Fibroblast of mammary gland (primary cell): ENCODE measurements around the gene KHK.

Source experiments
- DNase-seq: peaks from one replicate; pipeline ENCODE4 v3.0.0-alpha.2; 2010; ENCODE audit warnings: low read depth
- H3K4me3 ChIP-seq: 2 replicates; pipeline ENCODE4 v1.5.1; 2011; ENCODE audit warnings: low read depth, mild to moderate bottlenecking, low read length, moderate library complexity; ENCODE audit not compliant: control insufficient read depth
- TF ChIP-seq, protein P1 (sequence below): conservative IDR thresholded peaks from 2 replicates; pipeline ENCODE4 v1.5.1; 2011; ENCODE audit warnings: low read depth, low read length, inconsistent platforms; ENCODE audit not compliant: control insufficient read depth, insufficient read depth

KHK gene

DNA sequence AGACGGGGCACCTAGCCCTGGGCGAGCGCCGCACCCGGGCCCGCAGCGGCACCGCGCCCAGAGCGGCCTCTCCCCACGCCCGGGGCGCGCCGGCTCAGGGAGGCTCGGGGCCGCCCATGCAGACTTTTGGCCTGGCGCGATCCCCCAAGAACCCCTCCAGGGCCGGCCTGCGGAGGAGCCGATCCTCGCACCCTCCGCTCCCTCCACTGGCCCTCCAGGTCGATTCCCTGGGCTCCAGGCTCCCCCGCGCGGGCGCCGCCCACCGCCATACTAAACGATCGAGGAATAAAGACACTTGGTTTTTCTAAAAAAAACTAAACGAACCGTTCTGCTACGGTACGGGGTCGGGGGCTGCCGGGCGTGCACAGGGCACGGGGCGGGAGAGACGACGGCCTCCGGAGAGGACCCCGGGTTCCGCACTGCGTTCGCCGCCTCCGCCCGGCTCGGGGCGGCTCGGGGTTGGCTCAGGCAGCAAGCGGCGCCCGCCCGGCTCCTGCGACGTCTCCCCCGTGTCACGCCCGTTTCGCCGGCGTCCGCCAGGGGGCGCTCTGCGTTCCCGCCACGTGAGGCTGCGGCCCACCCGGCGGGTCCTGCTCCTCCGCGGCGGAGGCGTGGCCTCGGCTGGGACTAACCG, 365 bp upstream of the KHK start:
- TF ChIP-seq, protein P1, sequence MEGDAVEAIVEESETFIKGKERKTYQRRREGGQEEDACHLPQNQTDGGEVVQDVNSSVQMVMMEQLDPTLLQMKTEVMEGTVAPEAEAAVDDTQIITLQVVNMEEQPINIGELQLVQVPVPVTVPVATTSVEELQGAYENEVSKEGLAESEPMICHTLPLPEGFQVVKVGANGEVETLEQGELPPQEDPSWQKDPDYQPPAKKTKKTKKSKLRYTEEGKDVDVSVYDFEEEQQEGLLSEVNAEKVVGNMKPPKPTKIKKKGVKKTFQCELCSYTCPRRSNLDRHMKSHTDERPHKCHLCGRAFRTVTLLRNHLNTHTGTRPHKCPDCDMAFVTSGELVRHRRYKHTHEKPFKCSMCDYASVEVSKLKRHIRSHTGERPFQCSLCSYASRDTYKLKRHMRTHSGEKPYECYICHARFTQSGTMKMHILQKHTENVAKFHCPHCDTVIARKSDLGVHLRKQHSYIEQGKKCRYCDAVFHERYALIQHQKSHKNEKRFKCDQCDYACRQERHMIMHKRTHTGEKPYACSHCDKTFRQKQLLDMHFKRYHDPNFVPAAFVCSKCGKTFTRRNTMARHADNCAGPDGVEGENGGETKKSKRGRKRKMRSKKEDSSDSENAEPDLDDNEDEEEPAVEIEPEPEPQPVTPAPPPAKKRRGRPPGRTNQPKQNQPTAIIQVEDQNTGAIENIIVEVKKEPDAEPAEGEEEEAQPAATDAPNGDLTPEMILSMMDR: peak; percentile 42
- DNase-seq: peak; percentile 85
- peak overlapping the region; percentile 43 for H3K4me3 ChIP-seq

DNA sequence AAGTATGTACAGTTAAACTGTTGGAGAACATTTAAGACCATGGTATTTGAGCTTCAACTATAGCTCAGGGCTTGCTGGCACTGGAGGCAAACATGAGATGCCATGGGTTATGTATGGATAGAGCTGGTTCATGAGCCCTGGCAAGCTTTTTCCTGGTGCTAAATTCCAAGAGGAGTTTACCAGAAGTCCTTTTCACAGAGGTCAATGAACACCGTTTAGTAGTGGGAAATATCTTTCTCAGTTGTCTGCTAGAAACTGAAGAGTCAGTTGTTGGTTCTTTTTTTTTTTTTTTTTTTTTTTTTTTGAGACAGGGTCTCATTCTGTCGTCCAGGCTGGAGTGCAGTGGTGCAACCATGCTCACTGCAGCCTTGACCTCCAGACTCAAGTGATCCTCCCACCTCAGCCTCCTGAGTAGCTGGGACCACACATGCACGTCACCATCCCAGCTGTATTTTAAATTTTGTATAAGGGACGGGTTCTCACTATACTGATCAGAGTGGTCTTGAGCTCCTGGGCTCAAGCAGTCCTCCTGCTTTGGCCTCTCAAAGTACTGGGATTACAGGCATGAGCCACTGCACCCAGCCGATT, 1.3 kb downstream of the KHK start:
- DNase-seq: no peak
- H3K4me3 ChIP-seq: no peak overlapping the region
- TF ChIP-seq, protein P1: no peak

DNA sequence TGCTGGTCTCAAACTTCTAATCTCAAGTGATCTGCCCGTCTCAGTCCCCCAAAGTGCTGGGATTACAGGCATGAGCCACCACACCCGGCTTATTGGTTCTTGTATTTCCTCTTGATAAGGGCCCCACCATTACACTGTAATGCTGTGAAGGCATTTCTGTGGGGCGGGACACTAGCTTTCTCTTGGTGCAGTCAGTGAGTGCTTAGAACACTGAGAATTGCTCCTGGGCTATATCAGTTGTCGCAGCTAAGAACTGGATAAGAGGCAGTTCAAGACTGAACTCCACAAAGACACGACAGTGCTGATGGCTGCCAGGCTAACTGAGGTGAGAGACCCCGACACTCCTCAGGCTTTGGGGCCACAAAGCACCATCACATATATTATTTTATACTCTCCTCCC, 2.1 kb downstream of the KHK start:
- H3K4me3 ChIP-seq: no peak overlapping the region
- DNase-seq: no peak
- TF ChIP-seq, protein P1: no peak

DNA sequence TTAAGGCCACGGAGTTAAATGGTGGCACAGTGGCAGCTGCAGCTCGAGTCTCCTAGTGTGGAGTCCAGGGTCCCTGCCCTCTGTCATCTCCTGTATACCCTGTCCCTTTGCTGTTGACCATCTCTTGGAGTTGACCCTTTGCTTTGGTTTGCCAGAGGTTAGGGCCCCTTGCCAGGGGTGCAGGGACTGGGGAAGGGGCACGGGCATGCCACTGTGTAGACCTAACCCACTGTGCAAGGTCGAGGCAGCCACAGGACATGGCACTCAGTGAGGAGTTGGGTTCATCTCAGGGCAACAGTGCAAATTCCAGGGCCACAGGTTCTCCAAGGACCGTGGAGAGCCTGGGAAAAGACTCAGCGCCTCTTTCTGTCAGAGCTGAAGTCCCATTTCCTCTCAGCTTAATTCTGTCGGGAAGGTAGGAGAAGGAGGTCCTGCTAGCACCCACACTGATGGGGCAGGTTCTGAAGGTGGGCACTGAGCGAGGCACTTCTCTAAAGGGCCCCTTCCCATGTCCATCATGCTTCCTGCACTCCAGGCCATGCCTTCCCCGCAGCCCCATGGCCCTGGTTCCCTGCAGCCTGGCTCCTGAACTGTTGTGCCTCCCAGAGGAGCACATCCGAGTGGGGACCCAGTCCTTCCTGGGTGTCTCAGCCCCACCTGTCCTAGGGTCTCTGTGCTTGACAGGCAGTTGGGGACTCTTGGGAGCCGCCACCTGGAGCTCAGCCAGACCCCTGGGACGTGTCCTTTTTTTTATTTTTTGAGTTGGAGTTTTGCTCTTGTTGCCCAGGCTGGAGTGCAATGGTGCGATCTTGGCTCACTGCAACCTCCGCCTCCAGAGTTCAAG, 2.8 kb downstream of the KHK start:
- no peak for DNase-seq

DNA sequence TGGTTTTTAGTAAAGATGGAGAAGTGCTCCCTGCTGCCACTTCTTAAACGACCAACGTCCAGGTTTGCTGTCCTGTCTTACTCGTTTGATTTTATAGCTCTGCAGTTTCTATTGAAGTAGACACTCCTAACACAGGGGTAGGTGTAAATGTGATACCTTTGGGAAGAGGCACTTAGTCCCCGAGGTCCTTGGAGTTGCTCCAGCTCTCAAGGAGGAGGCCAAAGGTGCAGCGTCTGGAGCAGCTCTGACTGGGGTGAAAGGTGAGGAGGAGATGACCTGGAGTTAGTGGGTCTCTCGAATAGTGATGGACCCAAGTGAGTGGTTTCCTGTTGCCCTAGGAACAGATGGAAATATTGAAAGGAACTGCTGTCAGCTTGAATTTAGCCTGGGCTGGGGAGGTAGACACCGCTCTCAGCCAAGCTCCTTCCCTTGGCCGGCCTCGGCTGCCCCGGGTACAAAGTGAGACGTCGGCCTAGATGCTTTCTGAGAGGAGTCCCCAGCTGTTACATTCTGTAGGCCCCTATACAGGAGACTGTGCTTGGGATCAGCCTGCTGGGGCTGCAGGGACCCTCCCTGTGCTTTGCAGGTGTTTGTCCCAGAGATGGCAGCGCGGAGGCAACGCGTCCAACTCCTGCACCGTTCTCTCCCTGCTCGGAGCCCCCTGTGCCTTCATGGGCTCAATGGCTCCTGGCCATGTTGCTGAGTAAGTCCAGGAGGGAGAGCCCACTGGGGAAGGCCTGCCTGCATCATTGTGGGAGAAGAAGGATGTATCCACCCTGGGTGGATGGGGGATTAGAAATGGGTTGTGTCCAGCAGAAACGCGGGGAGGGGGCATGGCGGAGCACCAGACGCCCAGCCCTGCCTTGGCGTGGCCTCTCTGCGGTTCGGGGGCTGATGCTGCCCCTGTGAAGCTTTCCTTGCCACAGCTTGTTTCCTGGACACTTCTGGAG, 5.4 kb downstream of the KHK start:
- H3K4me3 ChIP-seq: no peak overlapping the region
- no peak for DNase-seq
- TF ChIP-seq, protein P1: no peak

More for the DNA sequence above, 2.8 kb downstream of the KHK start:
- TF ChIP-seq, protein P1: no peak
- no peak overlapping the region for H3K4me3 ChIP-seq

DNA sequence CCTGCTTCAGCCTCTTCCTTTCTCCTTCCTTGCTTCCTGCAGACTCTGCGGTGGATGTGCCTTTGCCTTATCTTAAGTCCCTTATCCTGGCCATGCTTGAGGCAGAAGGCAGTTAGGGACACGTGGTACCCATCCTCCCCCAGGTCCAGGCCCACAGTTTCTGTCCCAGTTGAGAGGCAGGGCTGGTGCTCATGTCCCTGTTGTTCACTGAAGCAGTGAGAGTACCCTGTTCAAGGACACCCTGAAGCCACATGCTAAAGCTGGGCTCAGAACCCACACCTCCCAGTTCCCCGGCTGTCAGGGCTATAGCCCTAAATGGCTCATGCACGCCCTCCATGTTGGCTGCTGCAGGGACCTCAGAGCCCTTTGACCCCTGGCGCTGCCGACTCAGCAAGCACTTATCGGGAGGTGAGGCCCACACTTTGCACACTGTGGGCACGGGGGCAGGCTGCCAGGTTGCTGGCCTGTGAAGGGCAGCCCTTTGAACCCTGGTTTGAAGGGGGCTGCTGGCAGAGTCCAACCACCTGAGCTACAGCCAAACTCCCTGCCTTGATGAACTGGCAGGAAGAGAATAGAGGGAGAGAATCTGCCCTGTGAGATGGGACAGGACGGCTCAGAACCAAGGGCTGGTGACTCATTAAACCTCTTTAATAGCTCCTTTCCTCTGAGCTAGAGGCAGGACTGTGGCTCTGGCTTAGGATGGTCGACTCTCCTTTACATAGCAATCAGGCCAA, 6.3 kb downstream of the KHK start:
- TF ChIP-seq, protein P1: no peak
- H3K4me3 ChIP-seq: no peak overlapping the region
- no peak for DNase-seq
